Measurements from ENCODE around the gene ZBTB42. TPM values are rescaled to one million over a fixed set of nuclear protein-coding genes. Genes with fewer than 3 reads are reported as not detected.

ZBTB42 gene
- total RNA-seq, 1 experiment from 2014 or later: 6.1 TPM

- H3K4me1 ChIP-seq (ENCODE audit: insufficient read depth, low read length): peaks cover 6% of the 10 kb centered on the region; the same call in 1 of the 2 replicates
- no peaks in the 10 kb centered on the region for H3K9me3 Mint-ChIP-seq
- WGBS (ENCODE audit: extremely low coverage, insufficient read length, low lambda C conversion rate): no CpG with 5 or more reads among the region's 25 CpGs
- H3K27me3 Mint-ChIP-seq (ENCODE audit: low read depth): peaks cover 14% of the 10 kb centered on the region
- H4K5ac ChIP-seq (ENCODE audit: insufficient read length, low read depth, low read length): no peak overlapping the region
- no peak overlapping the region for H4K91ac ChIP-seq (ENCODE audit: insufficient read length, low read depth, low read length)
- no peak overlapping the region for H4K8ac ChIP-seq (replicated peaks; ENCODE audit: insufficient read length, low read depth, low read length)
- no peak overlapping the region for H3T11ph ChIP-seq (ENCODE audit: low read length)
- no peaks in the 10 kb centered on the region for H4K20me1 ChIP-seq (ENCODE audit: control insufficient read depth, insufficient read depth, insufficient read length)
- no peak overlapping the region for H3K14ac ChIP-seq (ENCODE audit: insufficient read depth, low read length)
- no peak overlapping the region for H3K9ac ChIP-seq (ENCODE audit: extremely low read depth, insufficient read length, low read length)
- no peak overlapping the region for H3K27ac ChIP-seq (ENCODE audit: insufficient read length, low read depth, low read length)
- H3K18ac ChIP-seq (ENCODE audit: insufficient read length, low read depth, low read length): no peak overlapping the region
- H3K4me3 Mint-ChIP-seq: no peak overlapping the region
- H3K56ac ChIP-seq (ENCODE audit: insufficient read length, low read depth, low read length): no peak overlapping the region
- H2BK12ac ChIP-seq (ENCODE audit: insufficient read length, low read depth, low read length): no peak overlapping the region
- no peaks in the 10 kb centered on the region; the same call in 1 of the 2 replicates for H3K79me2 ChIP-seq (ENCODE audit: insufficient read depth, low read length)
- no peak overlapping the region; a peak in 1 of 7 replicates for H3K27ac Mint-ChIP-seq
- H2BK20ac ChIP-seq (ENCODE audit: low read depth, low read length, poor library complexity, severe bottlenecking): no peak overlapping the region
- no peak overlapping the region for H2AFZ ChIP-seq (ENCODE audit: low read length)
- no peak overlapping the region for H2AK5ac ChIP-seq (ENCODE audit: insufficient read length, low read length)
- H3K36me3 Mint-ChIP-seq (ENCODE audit: insufficient read depth in 1 of 3, low read depth in 3 of 3): peaks cover 6 to 19% (median 16%) of the 10 kb centered on the region in 3 experiments; a peak in 6 of 7 replicates
- DNase-seq: no peak
- no peak overlapping the region for H2BK5ac ChIP-seq (ENCODE audit: insufficient read length, low read length)
- no peak overlapping the region for H2BK120ac ChIP-seq (ENCODE audit: low read depth, low read length, poor library complexity, severe bottlenecking)
- H3K4me2 ChIP-seq (ENCODE audit: insufficient read depth, insufficient read length, low read length): no peak overlapping the region
- peaks cover 3% of the 10 kb centered on the region; the same call in 1 of the 2 replicates for H3K27me3 ChIP-seq (ENCODE audit: insufficient read depth, low read length)
- no peak overlapping the region for H3K23ac ChIP-seq (ENCODE audit: insufficient read length, low read depth, low read length)
- H3K79me1 ChIP-seq (ENCODE audit: insufficient read depth, low read depth, low read length, poor library complexity, severe bottlenecking): peaks cover 3% of the 10 kb centered on the region
- H3K9me3 ChIP-seq (ENCODE audit: control insufficient read depth, low read depth, low read length): no peaks in the 10 kb centered on the region
- H3K4ac ChIP-seq (ENCODE audit: low read depth, low read length): no peak overlapping the region
- TF ChIP-seq, protein P1, sequence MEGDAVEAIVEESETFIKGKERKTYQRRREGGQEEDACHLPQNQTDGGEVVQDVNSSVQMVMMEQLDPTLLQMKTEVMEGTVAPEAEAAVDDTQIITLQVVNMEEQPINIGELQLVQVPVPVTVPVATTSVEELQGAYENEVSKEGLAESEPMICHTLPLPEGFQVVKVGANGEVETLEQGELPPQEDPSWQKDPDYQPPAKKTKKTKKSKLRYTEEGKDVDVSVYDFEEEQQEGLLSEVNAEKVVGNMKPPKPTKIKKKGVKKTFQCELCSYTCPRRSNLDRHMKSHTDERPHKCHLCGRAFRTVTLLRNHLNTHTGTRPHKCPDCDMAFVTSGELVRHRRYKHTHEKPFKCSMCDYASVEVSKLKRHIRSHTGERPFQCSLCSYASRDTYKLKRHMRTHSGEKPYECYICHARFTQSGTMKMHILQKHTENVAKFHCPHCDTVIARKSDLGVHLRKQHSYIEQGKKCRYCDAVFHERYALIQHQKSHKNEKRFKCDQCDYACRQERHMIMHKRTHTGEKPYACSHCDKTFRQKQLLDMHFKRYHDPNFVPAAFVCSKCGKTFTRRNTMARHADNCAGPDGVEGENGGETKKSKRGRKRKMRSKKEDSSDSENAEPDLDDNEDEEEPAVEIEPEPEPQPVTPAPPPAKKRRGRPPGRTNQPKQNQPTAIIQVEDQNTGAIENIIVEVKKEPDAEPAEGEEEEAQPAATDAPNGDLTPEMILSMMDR (conservative IDR thresholded peaks at IDR 0.05): no peak
- peaks cover 8% of the 10 kb centered on the region for H3K23me2 ChIP-seq (ENCODE audit: insufficient read length, low read depth, low read length, poor library complexity, severe bottlenecking)
- H2BK15ac ChIP-seq (ENCODE audit: low read depth, low read length): no peak overlapping the region
- peaks cover 21 to 36% of the 10 kb centered on the region in 2 experiments for H3K4me1 Mint-ChIP-seq
Observed at GRCh38 chr14:104792101-104792884, 8.6 kb upstream of the ZBTB42 start.
